Endodermal cell (in vitro differentiated cells): ENCODE results near the gene ZNF234. TPM values are rescaled to one million over a fixed set of nuclear protein-coding genes. Genes with fewer than 3 reads are reported as not detected.
"Not testable (repeated sequence)": the region's sequence is repeated elsewhere in the genome, so short reads cannot be mapped to it uniquely, and the experiment has no call there.

Source experiments
- DNase-seq: peaks from one replicate; pipeline ENCODE4 v3.0.0-alpha.2; 2017
- H3K27ac ChIP-seq: 2 replicates; pipeline ENCODE4 v1.5.1; 2013; ENCODE audit warnings: mild to moderate bottlenecking, low read depth, low read length, moderate library complexity
- H3K27me3 ChIP-seq: 2 replicates; pipeline ENCODE4 v1.6.1; 2013; ENCODE audit warnings: mild to moderate bottlenecking, low read length, moderate library complexity; ENCODE audit not compliant: insufficient read depth, control insufficient read depth, poor library complexity, severe bottlenecking
- H3K36me3 ChIP-seq: 2 replicates; pipeline ENCODE4 v1.7.0; 2013; ENCODE audit warnings: mild to moderate bottlenecking, low read length, moderate library complexity; ENCODE audit not compliant: control insufficient read depth, insufficient read depth
- H3K4me1 ChIP-seq: one replicate; pipeline ENCODE4 v1.7.0; 2013; ENCODE audit warnings: low read length; ENCODE audit not compliant: control insufficient read depth, insufficient read depth
- H3K4me3 ChIP-seq: 2 replicates; pipeline ENCODE4 v1.5.1; 2013; ENCODE audit warnings: mild to moderate bottlenecking, low read length, moderate library complexity
- H3K9ac ChIP-seq: 2 replicates; pipeline ENCODE4 v1.6.1; 2013; ENCODE audit warnings: mild to moderate bottlenecking, low read length, moderate library complexity; ENCODE audit not compliant: poor library complexity, severe bottlenecking; ENCODE audit errors: extremely low read depth
- H3K9me3 ChIP-seq: 2 replicates; pipeline ENCODE4 v1.6.1; 2013; ENCODE audit warnings: mild to moderate bottlenecking, low read length, moderate library complexity; ENCODE audit not compliant: control insufficient read depth
- H3K27ac Mint-ChIP-seq: 2 replicates; pipeline ENCODE4 v1.8.0; 2020; ENCODE audit warnings: mixed read lengths
- H3K27me3 Mint-ChIP-seq: 2 replicates; pipeline ENCODE4 v1.8.0; 2021; ENCODE audit warnings: mild to moderate bottlenecking, mixed read lengths; ENCODE audit not compliant: insufficient read depth
- H3K36me3 Mint-ChIP-seq: 2 replicates; pipeline ENCODE4 v1.8.0; 2020; ENCODE audit warnings: low read depth, mixed read lengths
- H3K4me1 Mint-ChIP-seq: 2 replicates; pipeline ENCODE4 v1.8.0; 2020; ENCODE audit warnings: mixed read lengths
- H3K4me3 Mint-ChIP-seq: 2 replicates; pipeline ENCODE4 v1.8.0; 2020; ENCODE audit warnings: mild to moderate bottlenecking, moderate library complexity, mixed read lengths
- H3K9me3 Mint-ChIP-seq: 2 replicates; pipeline ENCODE4 v1.8.0; 2020; ENCODE audit warnings: mild to moderate bottlenecking, mixed read lengths
- WGBS, 2 experiments: methylation state at CpG; one replicate each; pipeline versions ENCODE4 v1.1.5 to v1.1.7; 2013; ENCODE audit warnings: missing lambda C conversion rate in 2 of 2, mixed read lengths in 1 of 2; ENCODE audit not compliant: insufficient coverage in 1 of 2, insufficient read length in 1 of 2; 5-methylcytosine and 5-hydroxymethylcytosine counted together
- total RNA-seq, 2 donors: library from RNA; stranded (reverse); fragmentation: NEBNext Ultra II Directional in 1 of 2; extraction: Animal tissue kit (Norgen Biotek cat#: 25700) in 1 of 2; gene quantifications; 2 replicates in 1 of 2; 3 replicates in 1 of 2; pipeline ENCODE4 v1.2.1, GENCODE V29; 2021
- TF ChIP-seq, protein P1 (sequence below): fragments of 200-600 bp; sonication (generic); conservative IDR thresholded peaks from 2 replicates; pipeline ENCODE4 v1.5.0; 2021; ENCODE audit warnings: antibody characterized with exemption, mild to moderate bottlenecking

The ZNF234 gene
- total RNA-seq, 2 donors from 2014 or later: 9.0 to 10.8 TPM

GRCh38 chr19:44112802-44113137 is 28.6 kb upstream of the ZNF234 start:
- Mint-ChIP-seq H3K4me1 (peaks cover 3% of the 10 kb centered on the region), H3K4me3 (peak overlapping the region; percentile 97), H3K27me3 (no peaks in the 10 kb centered on the region), H3K27ac (peak overlapping the region; percentile 94), H3K9me3 (peaks cover 40% of the 10 kb centered on the region), H3K36me3 (peaks cover 52% of the 10 kb centered on the region)
- 0% methylated on average over 4 to 11 of the region's 11 CpGs for WGBS, 2 experiments
- Histone ChIP-seq H3K4me1 (no peaks in the 10 kb centered on the region), H3K36me3 (peaks cover 23% of the 10 kb centered on the region), H3K4me3 (peak overlapping the region; percentile 99), H3K27ac (peak overlapping the region; percentile 48), H3K9me3 (peaks cover 17% of the 10 kb centered on the region), H3K9ac (peak overlapping the region; percentile 85), H3K27me3 (no peaks in the 10 kb centered on the region)
- DNase-seq: no peak
- TF ChIP-seq, protein P1, sequence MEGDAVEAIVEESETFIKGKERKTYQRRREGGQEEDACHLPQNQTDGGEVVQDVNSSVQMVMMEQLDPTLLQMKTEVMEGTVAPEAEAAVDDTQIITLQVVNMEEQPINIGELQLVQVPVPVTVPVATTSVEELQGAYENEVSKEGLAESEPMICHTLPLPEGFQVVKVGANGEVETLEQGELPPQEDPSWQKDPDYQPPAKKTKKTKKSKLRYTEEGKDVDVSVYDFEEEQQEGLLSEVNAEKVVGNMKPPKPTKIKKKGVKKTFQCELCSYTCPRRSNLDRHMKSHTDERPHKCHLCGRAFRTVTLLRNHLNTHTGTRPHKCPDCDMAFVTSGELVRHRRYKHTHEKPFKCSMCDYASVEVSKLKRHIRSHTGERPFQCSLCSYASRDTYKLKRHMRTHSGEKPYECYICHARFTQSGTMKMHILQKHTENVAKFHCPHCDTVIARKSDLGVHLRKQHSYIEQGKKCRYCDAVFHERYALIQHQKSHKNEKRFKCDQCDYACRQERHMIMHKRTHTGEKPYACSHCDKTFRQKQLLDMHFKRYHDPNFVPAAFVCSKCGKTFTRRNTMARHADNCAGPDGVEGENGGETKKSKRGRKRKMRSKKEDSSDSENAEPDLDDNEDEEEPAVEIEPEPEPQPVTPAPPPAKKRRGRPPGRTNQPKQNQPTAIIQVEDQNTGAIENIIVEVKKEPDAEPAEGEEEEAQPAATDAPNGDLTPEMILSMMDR: peak; percentile 18

GRCh38 chr19:44113138-44113783 is 28.1 kb upstream of the ZNF234 start, which contains the start of gene ZNF225:
TSS of gene ZNF225 (plus strand) at chr19:44113399. CDS start at chr19:44115828, 2,429 bp downstream.
- Histone ChIP-seq H3K27me3 (no peaks in the 10 kb centered on the region), H3K4me3 (peak within 1 kb of the TSS; percentile 99), H3K9me3 (peaks cover 12% of the 10 kb centered on the region), H3K36me3 (peaks cover 18% of the 10 kb centered on the region), H3K27ac (peak within 1 kb of the TSS; percentile 48), H3K4me1 (no peaks in the 10 kb centered on the region), H3K9ac (peak within 1 kb of the TSS; percentile 85)
- peak within 1 kb of the TSS; percentile 96 for H3K27ac Mint-ChIP-seq
- peak within 1 kb of the TSS; percentile 97 for H3K4me3 Mint-ChIP-seq
- TF ChIP-seq, protein P1: no peak
- H3K27me3 Mint-ChIP-seq: no peaks in the 10 kb centered on the region
- DNase-seq: peak; percentile 98
- H3K36me3 Mint-ChIP-seq: peaks cover 51% of the 10 kb centered on the region
- 0% methylated on average over 35 to 44 of the region's 44 CpGs for WGBS, 2 experiments
- H3K4me1 Mint-ChIP-seq: peaks cover 3% of the 10 kb centered on the region
- peaks cover 35% of the 10 kb centered on the region for H3K9me3 Mint-ChIP-seq

DNA sequence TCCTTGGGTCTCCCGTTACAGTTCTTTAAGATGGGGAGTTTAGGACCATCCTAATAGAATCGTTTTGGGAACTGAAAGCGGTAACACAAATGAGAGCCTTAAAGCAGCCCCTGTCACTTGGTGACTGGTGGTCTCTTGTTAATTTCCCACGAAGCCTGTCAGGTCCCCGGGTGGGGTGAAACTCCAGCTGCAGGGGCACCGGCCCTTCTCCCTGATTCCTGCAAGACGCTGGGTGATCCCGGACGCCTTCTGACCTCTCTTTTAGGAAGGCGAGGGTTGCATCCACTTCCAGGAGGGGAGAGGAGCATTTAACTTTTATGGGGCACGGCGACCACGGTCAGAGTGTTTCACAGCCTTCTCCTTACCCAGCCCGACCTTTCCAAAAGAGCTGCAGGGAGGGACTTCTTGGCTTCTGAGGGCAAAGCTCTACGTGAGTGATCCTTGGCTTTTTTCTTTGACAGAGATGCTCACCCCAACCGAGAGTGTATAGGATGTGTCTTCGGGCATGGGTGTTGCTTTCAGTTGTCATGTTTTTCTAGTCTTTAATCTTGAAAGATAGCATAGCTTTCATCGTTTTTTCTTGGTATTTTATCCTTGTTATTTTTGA is 27.5 kb upstream of the ZNF234 start:
- TF ChIP-seq, protein P1: no peak
- Mint-ChIP-seq H3K9me3 (peaks cover 30% of the 10 kb centered on the region), H3K4me3 (peak overlapping the region; percentile 97), H3K36me3 (peaks cover 51% of the 10 kb centered on the region), H3K27me3 (no peaks in the 10 kb centered on the region), H3K27ac (peak overlapping the region; percentile 96), H3K4me1 (peaks cover 3% of the 10 kb centered on the region)
- Histone ChIP-seq H3K9ac (peak overlapping the region; percentile 60), H3K36me3 (peaks cover 15% of the 10 kb centered on the region), H3K4me1 (no peaks in the 10 kb centered on the region), H3K4me3 (peak overlapping the region; percentile 99), H3K27ac (no peak overlapping the region), H3K27me3 (no peaks in the 10 kb centered on the region), H3K9me3 (peaks cover 8% of the 10 kb centered on the region)
- DNase-seq: peak; percentile 62
- WGBS, 2 experiments: 11 to 13% methylated on average over 17 to 18 of the region's 18 CpGs

- H3K36me3 ChIP-seq: peaks cover 41% of the 10 kb centered on the region
- Mint-ChIP-seq H3K9me3 (peaks cover 26% of the 10 kb centered on the region), H3K36me3 (peaks cover 89% of the 10 kb centered on the region)
- not testable (repeated sequence) for H3K27me3 Mint-ChIP-seq, H3K4me1 ChIP-seq, H3K4me3 ChIP-seq, H3K27ac Mint-ChIP-seq, DNase-seq, H3K27ac ChIP-seq, H3K9me3 ChIP-seq, H3K27me3 ChIP-seq, H3K4me3 Mint-ChIP-seq, H3K9ac ChIP-seq, H3K4me1 Mint-ChIP-seq
- 90 to 100% methylated on average over 2 to 4 of the region's 4 CpGs for WGBS, 2 experiments
These were observed 20.2 kb upstream of the ZNF234 start for GRCh38 chr19:44121162-44121561.
